A375 (cell line): ENCODE data around the gene KISS1R. TPM values are rescaled to one million over a fixed set of nuclear protein-coding genes. Genes with fewer than 3 reads are reported as not detected.
A peak's percentile ranks its signal among the peaks of the same experiment; 100 is the strongest.

Experiments
- small RNA-seq: library from RNA; depleted of rRNA; stranded (forward); fragments of <200 nt; gene quantifications from one replicate; pipeline ENCODE3, GENCODE V24; 2014
- total RNA-seq: library from RNA; depleted of rRNA; stranded (reverse); fragments of >200 nt; shearing (Covaris generic); gene quantifications from 2 replicates; pipeline ENCODE4 v1.2.3, GENCODE V29; 2014; rRNA removed

The KISS1R gene
- total RNA-seq: not detected in 2 replicates

GRCh38 chr19:917323-918151, at the start of gene KISS1R:
TSS of gene KISS1R (plus strand) at chr19:917333. CDS start at chr19:917503, 170 bp downstream.

DNA sequence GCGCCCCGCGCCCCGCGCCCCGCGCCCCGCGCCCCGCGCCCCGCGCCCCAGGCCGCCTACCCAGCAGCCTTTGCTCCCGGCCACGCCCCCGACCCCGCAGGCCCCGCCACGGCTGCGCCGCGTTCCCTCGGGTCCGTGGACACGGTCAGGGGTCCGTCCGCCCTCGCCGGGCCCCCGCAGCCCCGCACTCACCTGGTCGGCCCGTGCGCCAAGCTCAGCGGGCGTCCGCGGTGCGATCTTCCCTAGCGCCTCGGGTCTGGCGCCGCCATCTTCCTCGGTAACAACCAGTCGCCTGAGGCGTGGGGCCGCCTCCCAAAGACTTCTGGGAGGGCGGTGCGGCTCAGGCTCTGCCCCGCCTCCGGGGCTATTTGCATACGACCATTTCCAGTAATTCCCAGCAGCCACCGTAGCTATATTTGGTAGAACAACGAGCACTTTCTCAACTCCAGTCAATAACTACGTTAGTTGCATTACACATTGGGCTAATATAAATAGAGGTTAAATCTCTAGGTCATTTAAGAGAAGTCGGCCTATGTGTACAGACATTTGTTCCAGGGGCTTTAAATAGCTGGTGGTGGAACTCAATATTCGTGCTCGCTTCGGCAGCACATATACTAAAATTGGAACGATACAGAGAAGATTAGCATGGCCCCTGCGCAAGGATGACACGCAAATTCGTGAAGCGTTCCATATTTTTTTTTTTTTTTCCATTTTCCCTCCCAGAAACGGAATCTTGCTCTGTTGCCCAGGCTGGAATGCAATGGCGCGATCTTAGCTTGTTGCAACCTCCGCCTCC, 24.0 kb upstream of the KISS1R start, which contains the start of the genes MED16 and RNU6-9:
MED16 (minus strand) TSS at position 294 of the 796 bp plus-strand sequence. CDS start 2,056 bp downstream, outside the sequence.
RNU6-9 (plus strand) TSS at position 591 of the 796 bp plus-strand sequence.

DNA sequence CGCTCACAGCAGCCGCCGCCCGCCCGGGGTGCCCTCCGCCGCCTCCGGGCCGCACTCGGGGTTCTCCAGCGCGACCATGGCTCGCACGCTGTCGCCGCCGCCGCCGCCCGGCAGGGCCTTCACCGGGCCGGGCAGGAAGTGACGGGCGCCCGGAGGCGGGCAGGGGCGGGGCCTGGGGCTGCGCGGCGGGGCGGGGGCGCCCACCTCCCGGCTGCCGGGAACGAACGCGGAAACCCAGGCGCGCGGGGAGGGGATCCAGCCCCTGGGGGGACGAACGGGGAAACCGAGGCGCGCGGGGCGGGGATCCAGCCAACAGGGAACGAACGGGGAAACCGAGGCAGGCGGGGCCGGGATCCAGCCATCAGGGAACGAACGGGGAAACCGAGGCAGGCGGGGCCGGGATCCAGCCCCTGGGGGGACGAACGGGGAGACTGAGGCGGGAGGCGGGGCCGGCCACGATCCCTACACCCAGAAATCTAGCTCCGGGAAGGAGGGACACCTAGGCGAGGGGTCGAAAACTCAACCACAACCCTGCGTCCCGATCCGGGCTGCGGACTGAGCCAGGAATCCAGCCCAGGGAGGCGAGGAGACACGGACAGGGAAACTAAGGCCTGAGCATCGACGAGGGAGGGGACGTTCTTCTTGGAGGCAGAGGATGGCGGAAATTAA, 3.9 kb upstream of the KISS1R start, which contains the start of gene R3HDM4:
R3HDM4 (minus strand) TSS at position 140 of the 669 bp plus-strand sequence; CDS start at position 78, 62 bp downstream.

DNA sequence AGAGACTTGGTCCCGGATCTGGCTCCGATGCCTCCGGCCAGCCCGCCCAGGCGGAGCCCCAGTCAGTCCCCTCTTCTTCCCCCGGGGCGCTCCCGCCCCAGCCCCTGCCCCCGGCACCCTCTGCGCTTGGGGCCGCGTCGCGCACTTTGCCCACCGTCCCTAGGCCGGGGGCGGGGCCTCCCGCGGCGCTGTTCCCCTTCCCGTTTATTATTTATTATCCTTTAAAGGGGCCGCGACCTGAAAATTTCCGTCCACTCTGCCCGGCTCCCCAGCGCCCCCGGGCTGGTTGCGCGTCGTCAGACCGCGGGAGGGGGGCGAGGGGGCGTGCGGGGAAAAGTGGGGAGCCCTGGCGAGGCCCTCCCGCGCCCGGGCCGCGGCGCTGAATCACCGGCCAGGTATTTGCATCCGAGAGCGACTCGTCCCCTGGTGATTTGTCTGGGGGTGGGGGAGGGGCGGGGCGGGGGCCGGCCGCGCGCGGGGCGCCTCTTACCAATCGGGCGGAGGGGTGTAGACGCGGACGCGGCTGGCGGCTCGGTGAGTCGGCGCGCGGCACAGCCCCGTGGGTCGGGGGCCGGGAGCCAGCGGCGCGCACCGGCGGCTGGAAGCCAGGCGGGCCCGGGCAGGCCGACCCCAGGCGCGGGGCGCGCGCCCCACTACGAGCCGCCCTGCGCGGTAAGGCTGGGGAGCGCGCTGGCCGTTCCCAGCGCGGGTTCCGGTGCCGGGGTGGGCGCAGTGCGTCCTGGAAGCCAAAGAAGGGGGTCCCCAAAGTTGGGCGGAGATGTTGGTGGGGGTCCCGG, 8.6 kb downstream of the KISS1R start, which contains the start of gene ARID3A:
ARID3A (plus strand) TSS at position 510 of the 797 bp plus-strand sequence. CDS start 3,494 bp downstream, outside the sequence.

Small RNA genes lying within 50 kb of the gene (small RNA-seq; reads per million reads assigned to genes)
- 0.42 reads per million, percentile 10 among the genes with 10 or more reads in this experiment for gene RNU6-9

Other genes starting within 250 kb of the KISS1R start
- 71.8 and 87.6 TPM in 2 replicates for gene FSTL3, start 240.9 kb upstream of the KISS1R start, total RNA-seq
- gene PRSS57, start 221.9 kb upstream of the KISS1R start, total RNA-seq: not detected in 2 replicates
- gene PALM, start 208.4 kb upstream of the KISS1R start, total RNA-seq: 4.7 and 5.1 TPM in 2 replicates
- gene MISP, start 166.2 kb upstream of the KISS1R start, total RNA-seq: 4.4 and 5.9 TPM in 2 replicates
- gene PTBP1, start 119.9 kb upstream of the KISS1R start, total RNA-seq: 355 and 456 TPM in 2 replicates
- 0.03 TPM in 1 of 2 replicates, not detected in the other for gene PLPPR3, start 95.4 kb upstream of the KISS1R start, total RNA-seq
- gene AZU1, start 89.5 kb upstream of the KISS1R start, total RNA-seq: 0.45 TPM in 1 of 2 replicates, not detected in the other
- not detected in 2 replicates for gene PRTN3, start 76.3 kb upstream of the KISS1R start, total RNA-seq
- gene ELANE, start 65.0 kb upstream of the KISS1R start, total RNA-seq: 0.34 TPM in 1 of 2 replicates, not detected in the other
- 2.1 and 3.5 TPM in 2 replicates for gene CFD, start 57.7 kb upstream of the KISS1R start, total RNA-seq
- 20.4 and 25.1 TPM in 2 replicates for gene MED16, start 24.1 kb upstream of the KISS1R start, total RNA-seq
- gene RNU6-9, start 23.8 kb upstream of the KISS1R start, total RNA-seq: not detected in 2 replicates
- 24.9 and 26.8 TPM in 2 replicates for gene R3HDM4, start 4.1 kb upstream of the KISS1R start, total RNA-seq
- 2.0 and 3.1 TPM in 2 replicates for gene ARID3A, start 8.7 kb downstream of the KISS1R start, total RNA-seq
- gene WDR18, start 67.0 kb downstream of the KISS1R start, total RNA-seq: 136 and 158 TPM in 2 replicates
- gene GRIN3B, start 83.1 kb downstream of the KISS1R start, total RNA-seq: not detected in 2 replicates
- 84.4 and 91.2 TPM in 2 replicates for gene TMEM259, start 103.8 kb downstream of the KISS1R start, total RNA-seq
- gene RNU6-2, start 104.2 kb downstream of the KISS1R start, total RNA-seq: not detected in 2 replicates
- gene CNN2, start 109.3 kb downstream of the KISS1R start, total RNA-seq: 62.3 and 63.6 TPM in 2 replicates
- gene ABCA7, start 122.8 kb downstream of the KISS1R start, total RNA-seq: 4.0 and 4.8 TPM in 2 replicates
- 9.0 and 12.4 TPM in 2 replicates for gene ARHGAP45, start 149.8 kb downstream of the KISS1R start, total RNA-seq
- 101 and 102 TPM in 2 replicates for gene POLR2E, start 178.0 kb downstream of the KISS1R start, total RNA-seq
- gene GPX4, start 186.7 kb downstream of the KISS1R start, total RNA-seq: 308 and 310 TPM in 2 replicates